ENCODE data around the gene SLC35D2.
"Not testable (repeated sequence)": the region's sequence is repeated elsewhere in the genome, so short reads cannot be mapped to it uniquely, and the experiment has no call there.

Gene SLC35D2

DNA sequence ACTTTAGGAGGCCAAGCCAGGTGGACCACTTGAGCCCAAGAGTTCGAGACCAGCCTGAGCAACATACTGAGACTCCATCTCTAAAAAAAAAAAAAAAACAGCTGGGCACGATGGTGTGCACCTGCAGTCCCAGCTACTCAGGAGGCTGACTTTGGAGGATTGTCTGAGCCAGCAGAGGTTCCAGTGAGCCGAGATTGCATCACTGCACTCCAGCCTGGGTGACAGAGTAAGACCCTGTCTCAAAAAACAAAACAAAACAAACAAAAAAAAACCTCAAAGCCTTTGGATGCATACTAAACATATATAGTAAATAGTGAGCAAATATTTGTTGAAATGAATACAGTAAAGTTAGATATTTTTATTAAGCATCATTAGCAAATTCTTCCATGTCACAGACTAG is 5.3 kb downstream of the SLC35D2 start:
- DNase-seq (ENCODE audit: low read depth): no peak
- H3K4me3 ChIP-seq (ENCODE audit: low read depth, low read length): no peak overlapping the region
- no peak for TF ChIP-seq CTCF (IDR thresholded peaks at IDR 0.05; ENCODE audit: insufficient read depth, low read depth, low read length, missing control alignments)

DNA sequence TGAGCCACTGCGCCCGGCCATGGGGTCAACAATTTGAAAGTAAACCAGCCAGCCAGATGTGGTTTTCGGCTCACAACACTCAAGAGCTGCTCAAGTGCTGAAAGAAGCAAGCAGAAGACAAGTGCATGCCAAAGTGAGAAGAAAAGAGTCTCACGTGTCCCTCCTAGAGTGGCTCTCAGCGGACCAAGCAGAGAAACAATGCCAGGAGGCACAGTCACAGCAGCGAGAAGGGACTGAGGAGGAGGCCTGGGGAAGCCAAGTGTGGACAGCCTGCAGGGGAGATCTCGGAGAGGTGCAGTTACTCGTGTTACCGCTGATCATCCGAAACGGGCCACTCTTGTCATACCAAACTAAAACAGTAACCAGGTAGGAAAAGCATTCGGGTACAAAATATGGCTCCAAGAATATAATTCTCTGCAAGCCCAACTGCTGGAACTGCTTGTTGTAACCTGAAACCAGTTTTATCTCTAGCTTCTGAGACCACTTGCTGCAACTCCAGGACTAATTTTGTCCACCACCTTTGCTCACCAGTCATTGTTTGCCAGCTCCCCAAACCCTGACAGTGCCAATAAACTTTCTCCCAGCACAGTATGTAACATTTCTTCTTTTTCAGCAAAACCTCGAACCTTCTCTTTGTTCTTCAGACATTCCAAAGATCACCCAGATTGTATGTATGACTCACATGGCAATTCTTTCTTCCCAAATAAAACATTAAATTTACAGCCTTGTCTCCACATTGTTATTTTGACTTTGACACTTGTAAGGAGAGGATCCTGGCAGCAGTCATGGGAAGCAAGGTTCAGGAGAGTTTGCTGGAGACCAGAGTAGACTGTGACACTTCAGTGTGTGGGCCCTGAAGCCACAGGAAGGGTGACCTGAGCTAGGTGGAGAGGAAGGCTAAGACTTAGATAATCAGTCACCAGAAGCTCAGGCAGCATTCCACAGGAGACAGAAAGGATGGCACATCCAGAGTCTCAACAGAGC is 6.3 kb downstream of the SLC35D2 start:
- H3K4me3 ChIP-seq (ENCODE audit: low read depth, low read length): no peak overlapping the region
- no peak for TF ChIP-seq CTCF (IDR thresholded peaks at IDR 0.05; ENCODE audit: insufficient read depth, low read depth, low read length, missing control alignments)
- no peak for DNase-seq (ENCODE audit: low read depth)

DNA sequence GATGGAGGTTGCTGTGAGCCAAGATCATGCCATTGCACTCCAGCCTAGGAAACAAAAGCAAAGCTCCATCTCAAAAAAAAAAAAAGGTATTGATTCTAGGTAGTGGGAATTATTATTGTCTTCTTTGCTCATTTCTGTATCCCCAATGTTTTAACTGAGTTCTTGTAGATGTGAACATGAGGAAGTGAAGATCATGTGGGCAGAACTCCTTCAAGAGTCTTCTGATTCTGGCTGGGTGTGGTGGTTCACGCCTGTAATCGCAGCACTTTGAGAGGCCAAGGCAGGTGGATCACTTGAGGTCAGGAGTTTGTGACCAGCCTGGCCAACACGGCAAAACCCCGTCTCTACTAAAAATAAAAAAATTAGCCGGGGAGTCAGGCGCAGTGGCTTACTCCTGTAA is 8.0 kb downstream of the SLC35D2 start:
- DNase-seq (ENCODE audit: low read depth); H3K4me3 ChIP-seq (ENCODE audit: low read depth, low read length): not testable (repeated sequence)

DNA sequence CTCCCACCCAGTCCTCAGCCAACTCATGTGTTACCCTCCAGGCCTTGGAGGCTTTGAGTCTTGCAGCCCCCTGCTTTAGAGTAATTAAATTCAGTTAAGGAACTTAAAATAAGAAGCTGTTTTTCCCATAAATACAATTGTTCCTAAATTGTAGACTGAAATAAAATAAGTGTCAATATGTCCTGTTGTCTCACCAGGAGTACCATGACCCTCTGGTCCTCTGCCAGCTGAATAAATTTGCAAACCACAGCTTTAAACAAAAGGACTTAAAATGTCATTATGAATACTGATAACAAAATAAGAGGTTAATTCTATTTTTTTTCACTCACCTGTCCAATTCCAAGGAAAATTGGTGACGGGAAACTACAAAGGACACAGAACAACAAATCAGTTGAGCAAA is 15.6 kb downstream of the SLC35D2 start:
- H3K4me3 ChIP-seq (ENCODE audit: low read depth, low read length): no peak overlapping the region
- TF ChIP-seq CTCF (IDR thresholded peaks at IDR 0.05; ENCODE audit: insufficient read depth, low read depth, low read length, missing control alignments): no peak
- DNase-seq (ENCODE audit: low read depth): no peak

GRCh38 chr9:96363175-96363967 is 20.1 kb downstream of the SLC35D2 start:
- no peak overlapping the region for H3K4me3 ChIP-seq (ENCODE audit: low read depth, low read length)
- no peak for DNase-seq (ENCODE audit: low read depth)

DNA sequence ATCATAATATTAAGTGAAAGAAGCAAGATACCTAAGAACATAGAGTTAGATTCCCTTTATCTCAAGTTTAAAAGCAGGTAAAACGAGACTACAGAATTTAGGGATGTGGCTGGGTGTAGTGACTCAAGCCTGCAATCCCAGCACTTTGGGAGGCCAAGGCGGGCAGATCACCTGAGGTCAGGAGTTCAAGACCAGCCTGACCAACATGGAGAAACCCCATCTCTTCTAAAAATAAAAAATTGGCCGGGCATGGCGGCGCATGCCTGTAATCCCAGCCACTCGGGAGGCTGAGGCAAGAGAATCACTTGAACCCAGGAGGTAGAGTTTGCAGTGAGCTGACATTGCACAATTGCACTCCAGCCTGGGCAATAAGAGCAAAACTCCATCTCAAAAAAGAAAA is 21.4 kb downstream of the SLC35D2 start:
- H3K4me3 ChIP-seq (ENCODE audit: low read depth, low read length); DNase-seq (ENCODE audit: low read depth): not testable (repeated sequence)

More at GRCh38 chr9:96363175-96363967, 20.1 kb downstream of the SLC35D2 start:
- TF ChIP-seq CTCF (IDR thresholded peaks at IDR 0.05; ENCODE audit: insufficient read depth, low read depth, low read length, missing control alignments): no peak

DNA sequence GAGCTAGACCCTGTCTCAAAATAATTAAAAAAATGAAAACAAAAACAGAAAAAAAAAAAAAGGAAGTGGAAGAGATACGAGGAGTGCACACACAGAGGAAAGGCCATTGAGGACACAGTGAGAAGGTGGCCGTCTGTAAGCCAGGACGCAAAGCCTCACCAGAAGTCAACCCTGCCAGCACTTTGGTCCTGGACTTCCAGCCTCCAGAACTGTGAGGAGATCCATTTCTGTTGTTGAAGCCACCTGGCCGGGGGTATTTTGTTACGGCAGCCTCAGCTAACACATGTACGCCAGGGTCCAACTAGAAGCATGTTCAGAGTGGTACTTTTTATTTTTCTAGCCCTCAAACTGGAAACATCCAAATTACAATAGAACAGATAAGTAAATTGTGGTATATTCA is 21.8 kb downstream of the SLC35D2 start:
- DNase-seq (ENCODE audit: low read depth): no peak
- H3K4me3 ChIP-seq (ENCODE audit: low read depth, low read length): no peak overlapping the region
- TF ChIP-seq CTCF (IDR thresholded peaks at IDR 0.05; ENCODE audit: insufficient read depth, low read depth, low read length, missing control alignments): no peak

Data from GM12865 (cell line).